HEK293 (cell line): Measurements from ENCODE around the gene MRPL51.

Experiments used
- CTCF ChIA-PET: fragments of 350-600 bp; formaldehyde crosslinking; extraction: SDS; loops from one replicate; lab custom pipeline; 2021; ENCODE audit warnings: antibody characterized with exemption; lab: Yijun Ruan, JAX
- POLR2A ChIA-PET: fragments of 300-600 bp; formaldehyde crosslinking; extraction: SDS; loops from one replicate; lab custom pipeline; 2020; ENCODE audit warnings: antibody characterized with exemption, inconsistent platforms; lab: Yijun Ruan, JAX
- H3K27ac ChIP-seq: fragments of 200-500 bp; sonication (Bioruptor generic); 2 replicates; pipeline ENCODE4 v1.5.1; 2014; ENCODE audit warnings: low read depth, low read length, control low read depth, inconsistent platforms; ENCODE audit errors: extremely low read depth
- H3K36me3 ChIP-seq, 2 experiments: fragments of 200-500 bp in 1 of 2; sonication (Bioruptor generic) in 1 of 2; 1 replicate in 1 of 2; 2 replicates in 1 of 2; pipeline ENCODE4 v1.5.1; 2014 to 2017; ENCODE audit warnings: inconsistent platforms in 2 of 2, low read length in 2 of 2; ENCODE audit not compliant: control insufficient read depth in 2 of 2, insufficient read depth in 1 of 2
- H3K4me1 ChIP-seq: fragments of 200-500 bp; sonication (Bioruptor generic); 2 replicates; pipeline ENCODE4 v1.5.1; 2014; ENCODE audit warnings: mild to moderate bottlenecking, low read length, inconsistent platforms; ENCODE audit not compliant: control insufficient read depth, insufficient read depth
- H3K4me3 ChIP-seq: 2 replicates; pipeline ENCODE4 v1.5.1; 2011; ENCODE audit warnings: low read depth, mild to moderate bottlenecking, control low read depth, low read length, moderate library complexity
- H3K9me3 ChIP-seq: fragments of 200-500 bp; sonication (Bioruptor generic); 2 replicates; pipeline ENCODE4 v1.5.1; 2014; ENCODE audit warnings: low read depth, low read length, inconsistent platforms; ENCODE audit not compliant: control insufficient read depth, insufficient read depth
- BCL6B ChIP-seq: fragments of 450-650 bp; formaldehyde crosslinking; IDR thresholded peaks from 2 replicates; pipeline ENCODE4 v1.5.1; 2017; ENCODE audit warnings: missing biosample characterization, missing genetic modification characterization
- KLF16 ChIP-seq: fragments of 450-650 bp; formaldehyde crosslinking; IDR thresholded peaks from 2 replicates; pipeline ENCODE4 v1.5.1; 2017; ENCODE audit warnings: missing biosample characterization, missing genetic modification characterization
- KLF17 ChIP-seq: fragments of 450-650 bp; formaldehyde crosslinking; IDR thresholded peaks from 2 replicates; pipeline ENCODE4 v1.5.1; 2016; ENCODE audit warnings: missing biosample characterization, missing genetic modification characterization
- KLF7 ChIP-seq: fragments of 450-650 bp; formaldehyde crosslinking; IDR thresholded peaks from 2 replicates; pipeline ENCODE4 v1.5.1; 2016; ENCODE audit warnings: missing biosample characterization, missing genetic modification characterization, borderline replicate concordance
- KLF9 ChIP-seq: fragments of 450-650 bp; formaldehyde crosslinking; IDR thresholded peaks from 2 replicates; pipeline ENCODE4 v1.5.1; 2016; ENCODE audit warnings: missing biosample characterization, missing genetic modification characterization, low read depth
- PRDM10 ChIP-seq: fragments of 450-650 bp; formaldehyde crosslinking; IDR thresholded peaks from 2 replicates; pipeline ENCODE4 v1.5.1; 2016; ENCODE audit warnings: missing biosample characterization, missing genetic modification characterization
- RBAK ChIP-seq: fragments of 450-650 bp; formaldehyde crosslinking; IDR thresholded peaks from 2 replicates; pipeline ENCODE4 v1.5.1; 2016; ENCODE audit warnings: missing biosample characterization, missing genetic modification characterization
- SALL2 ChIP-seq: fragments of 450-650 bp; formaldehyde crosslinking; IDR thresholded peaks from 2 replicates; pipeline ENCODE4 v1.5.0; 2017; ENCODE audit warnings: missing biosample characterization, mild to moderate bottlenecking, missing genetic modification characterization, borderline replicate concordance
- SP7 ChIP-seq: fragments of 450-650 bp; formaldehyde crosslinking; IDR thresholded peaks from 2 replicates; pipeline ENCODE4 v1.5.1; 2016; ENCODE audit warnings: missing biosample characterization, missing genetic modification characterization
- ZBTB48 ChIP-seq: fragments of 450-650 bp; formaldehyde crosslinking; IDR thresholded peaks from 2 replicates; pipeline ENCODE4 v1.5.1; 2016; ENCODE audit warnings: missing biosample characterization, missing genetic modification characterization
- ZIC2 ChIP-seq: fragments of 450-650 bp; formaldehyde crosslinking; IDR thresholded peaks from 2 replicates; pipeline ENCODE4 v1.5.1; 2016; ENCODE audit warnings: missing biosample characterization, missing genetic modification characterization
- ZNF146 ChIP-seq: fragments of 450-650 bp; formaldehyde crosslinking; IDR thresholded peaks from 2 replicates; pipeline ENCODE4 v1.5.1; 2016; ENCODE audit warnings: missing biosample characterization, missing genetic modification characterization
- ZNF350 ChIP-seq: fragments of 450-650 bp; formaldehyde crosslinking; IDR thresholded peaks from 2 replicates; pipeline ENCODE4 v1.5.0; 2017; ENCODE audit warnings: missing biosample characterization, mild to moderate bottlenecking, missing genetic modification characterization
- ZNF394 ChIP-seq: fragments of 450-650 bp; formaldehyde crosslinking; IDR thresholded peaks from 2 replicates; pipeline ENCODE4 v1.5.1; 2016; ENCODE audit warnings: missing biosample characterization, missing genetic modification characterization, mild to moderate bottlenecking, moderate library complexity, borderline replicate concordance
- ZNF473 ChIP-seq: fragments of 450-650 bp; formaldehyde crosslinking; IDR thresholded peaks from 2 replicates; pipeline ENCODE4 v1.5.1; 2017; ENCODE audit warnings: missing biosample characterization, missing genetic modification characterization
- ZNF510 ChIP-seq: fragments of 450-650 bp; formaldehyde crosslinking; IDR thresholded peaks from 2 replicates; pipeline ENCODE4 v1.5.1; 2018; ENCODE audit warnings: mild to moderate bottlenecking, missing genetic modification characterization, missing biosample characterization; ENCODE audit not compliant: insufficient replicate concordance
- ZNF549 ChIP-seq: fragments of 450-650 bp; IDR thresholded peaks from 2 replicates; pipeline ENCODE4 v1.5.1; 2018; ENCODE audit warnings: missing biosample characterization, missing genetic modification characterization, mild to moderate bottlenecking, inconsistent platforms, moderate library complexity
- ZNF785 ChIP-seq: fragments of 450-650 bp; formaldehyde crosslinking; IDR thresholded peaks from 2 replicates; pipeline ENCODE4 v1.5.1; 2016; ENCODE audit warnings: missing biosample characterization, missing genetic modification characterization
- TF ChIP-seq, protein P1 (sequence below): fragments of 450-650 bp; formaldehyde crosslinking; IDR thresholded peaks from 2 replicates; pipeline ENCODE4 v1.5.1; 2016; ENCODE audit warnings: missing biosample characterization, missing genetic modification characterization
- TF ChIP-seq, protein P2 (sequence below): fragments of 450-650 bp; formaldehyde crosslinking; IDR thresholded peaks from 2 replicates; pipeline ENCODE4 v1.5.1; 2016; ENCODE audit warnings: missing biosample characterization, missing genetic modification characterization

Gene MRPL51

DNA sequence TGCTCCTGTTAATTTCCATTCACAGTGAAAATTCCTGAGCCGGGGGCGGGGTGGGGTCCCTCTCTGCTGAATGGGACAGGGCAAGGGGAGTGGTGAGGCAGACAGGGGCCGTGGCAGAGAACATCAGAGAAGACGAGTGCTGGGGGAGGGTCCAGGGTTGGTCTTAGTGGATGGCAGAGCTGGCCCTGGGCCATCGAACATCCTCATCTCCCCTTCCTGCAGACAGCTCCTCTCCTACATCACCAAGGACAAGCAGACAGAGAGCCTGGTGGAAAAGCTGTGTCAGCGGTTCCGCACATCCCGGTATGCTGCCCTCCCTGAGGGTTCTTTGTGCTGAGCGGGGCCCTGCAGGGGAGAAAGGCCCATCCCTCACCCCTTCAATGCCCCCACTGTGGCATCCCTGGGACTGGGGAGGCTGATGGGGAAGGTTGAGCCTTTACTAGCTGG is 36.3 kb upstream of the MRPL51 start (continued):
- no peak for TF ChIP-seq ZNF394 (tag by site-specific recombination)
- no peak for TF ChIP-seq SP7
- TF ChIP-seq KLF9 (tag by site-specific recombination) = no peak
- peak; percentile 43; the same call in 1 of the 2 replicates for TF ChIP-seq ZIC2 (tag by site-specific recombination)
- TF ChIP-seq KLF17 = no peak

DNA sequence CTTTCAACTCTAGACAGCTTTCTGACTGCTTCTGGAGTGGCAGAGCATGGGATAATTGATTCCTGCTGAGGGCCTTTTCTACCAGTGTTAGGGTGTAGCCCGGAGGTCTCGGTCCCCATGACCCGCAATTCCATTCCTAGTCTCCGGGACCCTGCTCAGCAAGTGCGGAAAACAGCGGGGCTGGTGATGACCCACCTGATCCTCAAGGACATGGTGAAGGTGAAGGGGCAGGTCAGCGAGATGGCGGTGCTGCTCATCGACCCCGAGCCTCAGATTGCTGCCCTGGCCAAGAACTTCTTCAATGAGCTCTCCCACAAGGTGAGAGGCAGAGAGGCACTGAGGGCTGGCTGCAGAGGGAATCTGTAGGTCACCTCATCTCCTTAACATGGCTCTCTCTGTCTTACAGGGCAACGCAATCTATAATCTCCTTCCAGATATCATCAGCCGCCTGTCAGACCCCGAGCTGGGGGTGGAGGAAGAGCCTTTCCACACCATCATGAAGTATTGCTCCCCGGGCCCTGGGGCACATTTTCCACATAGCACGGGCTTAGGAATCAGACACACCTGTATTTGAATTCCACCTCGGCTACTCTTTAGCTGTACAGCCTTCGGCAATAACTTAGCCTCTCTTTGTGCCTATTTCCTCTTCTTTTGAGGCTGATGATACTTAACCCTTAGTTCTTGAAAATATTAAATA is 35.6 kb upstream of the MRPL51 start:
- H3K27ac ChIP-seq = no peak overlapping the region
- no peak for TF ChIP-seq SALL2 (tag by site-specific recombination)
- no peak for TF ChIP-seq ZNF350 (tag by site-specific recombination)
- no peak for TF ChIP-seq ZNF473 (tag by site-specific recombination)
- TF ChIP-seq RBAK (tag by site-specific recombination) = no peak
- TF ChIP-seq BCL6B = no peak
- no peak for TF ChIP-seq ZNF510 (tag by site-specific recombination)
- TF ChIP-seq, protein P1, sequence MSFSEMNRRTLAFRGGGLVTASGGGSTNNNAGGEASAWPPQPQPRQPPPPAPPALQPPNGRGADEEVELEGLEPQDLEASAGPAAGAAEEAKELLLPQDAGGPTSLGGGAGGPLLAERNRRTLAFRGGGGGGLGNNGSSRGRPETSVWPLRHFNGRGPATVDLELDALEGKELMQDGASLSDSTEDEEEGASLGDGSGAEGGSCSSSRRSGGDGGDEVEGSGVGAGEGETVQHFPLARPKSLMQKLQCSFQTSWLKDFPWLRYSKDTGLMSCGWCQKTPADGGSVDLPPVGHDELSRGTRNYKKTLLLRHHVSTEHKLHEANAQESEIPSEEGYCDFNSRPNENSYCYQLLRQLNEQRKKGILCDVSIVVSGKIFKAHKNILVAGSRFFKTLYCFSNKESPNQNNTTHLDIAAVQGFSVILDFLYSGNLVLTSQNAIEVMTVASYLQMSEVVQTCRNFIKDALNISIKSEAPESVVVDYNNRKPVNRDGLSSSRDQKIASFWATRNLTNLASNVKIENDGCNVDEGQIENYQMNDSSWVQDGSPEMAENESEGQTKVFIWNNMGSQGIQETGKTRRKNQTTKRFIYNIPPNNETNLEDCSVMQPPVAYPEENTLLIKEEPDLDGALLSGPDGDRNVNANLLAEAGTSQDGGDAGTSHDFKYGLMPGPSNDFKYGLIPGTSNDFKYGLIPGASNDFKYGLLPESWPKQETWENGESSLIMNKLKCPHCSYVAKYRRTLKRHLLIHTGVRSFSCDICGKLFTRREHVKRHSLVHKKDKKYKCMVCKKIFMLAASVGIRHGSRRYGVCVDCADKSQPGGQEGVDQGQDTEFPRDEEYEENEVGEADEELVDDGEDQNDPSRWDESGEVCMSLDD (tag by site-specific recombination) = no peak
- H3K4me3 ChIP-seq = no peak overlapping the region
- POLR2A ChIA-PET = interaction anchor here (0.6 to 4.7 kb wide), 3 partner anchors 21 to 58 kb away, joined by 3 to 24 read pairs (median 5); partner anchors contain the start of gene VAMP1
- CTCF ChIA-PET = interaction anchor here (0.6 to 1.2 kb wide), 3 partner anchors 9 to 618 kb away, joined by 3 to 7 read pairs (median 3); no protein-coding TSS in a partner anchor
- H3K9me3 ChIP-seq = no peaks in the 10 kb centered on the region
- H3K4me1 ChIP-seq = peaks cover 12% of the 10 kb centered on the region
- peaks cover 57 to 88% of the 10 kb centered on the region in 2 experiments for H3K36me3 ChIP-seq

- Histone ChIP-seq H3K9me3 (no peaks in the 10 kb centered on the region), H3K27ac (no peak overlapping the region), H3K4me3 (no peak overlapping the region), H3K4me1 (peaks cover 10% of the 10 kb centered on the region), H3K36me3 (peaks cover 66 to 98% of the 10 kb centered on the region in 2 experiments)
- ChIA-PET POLR2A (no interaction called here), CTCF (interaction anchor here (0.6 to 1.4 kb wide), 2 partner anchors 11 to 619 kb away, joined by 6 to 7 read pairs; no protein-coding TSS in a partner anchor)
- TF ChIP-seq KLF16 (tag by site-specific recombination) = no peak
- TF ChIP-seq, protein P2, sequence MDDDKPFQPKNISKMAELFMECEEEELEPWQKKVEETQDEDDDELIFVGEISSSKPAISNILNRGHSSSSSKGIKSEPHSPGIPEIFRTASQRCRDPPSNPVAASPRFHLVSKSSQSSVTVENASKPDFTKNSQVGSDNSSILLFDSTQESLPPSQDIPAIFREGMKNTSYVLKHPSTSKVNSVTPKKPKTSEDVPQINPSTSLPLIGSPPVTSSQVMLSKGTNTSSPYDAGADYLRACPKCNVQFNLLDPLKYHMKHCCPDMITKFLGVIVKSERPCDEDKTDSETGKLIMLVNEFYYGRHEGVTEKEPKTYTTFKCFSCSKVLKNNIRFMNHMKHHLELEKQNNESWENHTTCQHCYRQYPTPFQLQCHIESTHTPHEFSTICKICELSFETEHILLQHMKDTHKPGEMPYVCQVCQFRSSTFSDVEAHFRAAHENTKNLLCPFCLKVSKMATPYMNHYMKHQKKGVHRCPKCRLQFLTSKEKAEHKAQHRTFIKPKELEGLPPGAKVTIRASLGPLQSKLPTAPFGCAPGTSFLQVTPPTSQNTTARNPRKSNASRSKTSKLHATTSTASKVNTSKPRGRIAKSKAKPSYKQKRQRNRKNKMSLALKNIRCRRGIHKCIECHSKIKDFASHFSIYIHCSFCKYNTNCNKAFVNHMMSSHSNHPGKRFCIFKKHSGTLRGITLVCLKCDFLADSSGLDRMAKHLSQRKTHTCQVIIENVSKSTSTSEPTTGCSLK (tag by site-specific recombination) = no peak
- TF ChIP-seq ZBTB48 = no peak
- TF ChIP-seq ZNF510 (tag by site-specific recombination) = no peak
- no peak for TF ChIP-seq ZNF146
- no peak for TF ChIP-seq KLF7 (tag by site-specific recombination)
- TF ChIP-seq ZNF785 = no peak
- TF ChIP-seq ZNF549 (tag by site-specific recombination) = no peak
- TF ChIP-seq PRDM10 (tag by site-specific recombination) = no peak
These were observed 34.6 kb upstream of the MRPL51 start for GRCh38 chr12:6527711-6528110.
